Activated gamma-delta T cell treated with anti-CD3 and anti-CD28 coated beads, Interleukin-2, amount 50 U/mL, for 16 hours (primary cell): ENCODE results near the gene KIF4A.
"Not testable (repeated sequence)": the region's sequence is repeated elsewhere in the genome, so short reads cannot be mapped to it uniquely, and the experiment has no call there.

ENCODE experiments used
- DNase-seq: peaks from one replicate; pipeline ENCODE4 v3.0.0-alpha.2; 2020; ENCODE audit warnings: low read depth

KIF4A gene

DNA sequence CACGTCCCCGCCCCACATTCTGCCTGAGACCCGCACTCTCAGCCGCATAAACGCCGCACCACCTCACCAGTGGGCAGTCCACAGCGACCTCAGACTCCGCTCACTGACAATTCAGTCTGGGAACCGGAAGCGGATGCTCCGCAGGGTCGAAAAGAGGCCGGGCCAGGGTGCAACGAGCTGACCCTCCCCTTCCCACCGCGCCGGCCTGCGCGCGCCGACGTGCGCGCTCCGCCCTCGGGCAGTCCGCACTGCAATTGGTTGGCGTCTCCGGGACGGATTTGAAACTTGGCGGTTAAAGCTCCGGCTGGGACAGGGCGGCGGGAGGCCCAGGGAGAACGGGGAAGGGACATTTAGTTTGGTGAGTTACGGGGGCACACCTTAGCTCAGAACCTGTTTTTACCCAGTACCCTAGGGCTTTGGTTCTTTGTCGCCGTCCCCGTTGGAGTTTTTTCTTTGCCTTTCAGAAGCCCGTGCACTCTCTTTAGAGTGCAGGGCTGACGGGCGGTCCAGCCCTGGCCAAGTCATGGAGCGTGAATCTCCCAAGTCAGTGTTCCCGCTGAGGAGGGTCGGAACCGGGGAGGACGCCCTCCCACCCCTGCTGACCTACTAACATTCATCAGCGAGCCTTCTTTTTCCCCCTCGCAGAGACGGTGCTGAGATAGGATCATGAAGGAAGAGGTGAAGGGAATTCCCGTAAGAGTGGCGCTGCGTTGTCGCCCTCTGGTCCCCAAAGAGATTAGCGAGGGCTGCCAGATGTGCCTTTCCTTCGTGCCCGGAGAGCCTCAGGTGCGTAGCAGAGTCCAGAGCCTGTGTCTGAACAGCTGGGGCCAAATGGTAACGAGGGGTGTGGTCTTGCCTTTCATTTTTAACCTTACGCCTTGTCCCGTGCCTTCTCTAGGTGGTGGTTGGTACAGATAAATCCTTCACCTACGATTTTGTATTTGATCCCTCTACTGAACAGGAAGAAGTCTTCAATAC lies at the start of gene KIF4A, which contains the start of gene PDZD11:
TSS of gene KIF4A (plus strand) at position 312 of the 978 bp plus-strand sequence. CDS start at position 667, 355 bp downstream.
TSS of gene PDZD11 (minus strand) at position 135 of the 978 bp plus-strand sequence. CDS start 586 bp downstream, outside the sequence.
- peak; percentile 64 for DNase-seq

DNA sequence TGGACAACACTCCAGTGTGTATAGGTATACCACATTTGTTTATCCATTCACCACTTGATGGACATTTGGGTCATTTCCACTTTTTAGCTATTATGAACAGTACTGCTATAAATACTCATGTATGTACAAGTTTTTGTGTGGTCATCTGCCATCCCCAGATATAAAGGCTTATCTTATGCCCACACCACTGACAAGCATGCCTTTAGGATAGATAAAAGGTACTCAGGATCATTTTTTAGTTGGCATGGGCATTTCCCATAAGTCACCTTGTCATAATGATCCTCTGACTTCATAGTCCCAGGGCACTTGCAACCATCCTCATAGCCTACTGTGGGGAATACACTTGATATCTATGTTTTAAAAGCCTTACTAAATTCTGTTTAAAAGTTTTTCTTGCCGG lies 49.2 kb upstream of the KIF4A start:
- DNase-seq, result no peak

DNA sequence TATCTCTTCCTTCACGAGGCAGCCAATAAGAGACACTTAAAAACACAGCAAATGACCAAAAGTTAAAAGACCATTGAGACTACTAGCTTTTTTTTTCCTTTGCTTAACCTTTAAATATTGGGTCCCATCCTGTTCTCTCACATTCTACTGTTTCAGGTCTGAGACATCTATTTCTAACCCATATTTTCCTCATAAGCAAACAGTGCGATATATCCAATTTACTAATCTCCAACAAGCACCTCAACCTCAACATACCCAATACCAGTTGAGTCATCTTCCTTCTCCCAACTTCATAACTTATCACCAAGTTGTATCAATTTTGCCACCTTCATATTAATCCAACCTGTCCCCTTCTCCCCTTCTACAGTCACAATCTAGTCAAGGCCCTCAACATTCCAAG lies 48.4 kb upstream of the KIF4A start:
- DNase-seq, result no peak

DNA sequence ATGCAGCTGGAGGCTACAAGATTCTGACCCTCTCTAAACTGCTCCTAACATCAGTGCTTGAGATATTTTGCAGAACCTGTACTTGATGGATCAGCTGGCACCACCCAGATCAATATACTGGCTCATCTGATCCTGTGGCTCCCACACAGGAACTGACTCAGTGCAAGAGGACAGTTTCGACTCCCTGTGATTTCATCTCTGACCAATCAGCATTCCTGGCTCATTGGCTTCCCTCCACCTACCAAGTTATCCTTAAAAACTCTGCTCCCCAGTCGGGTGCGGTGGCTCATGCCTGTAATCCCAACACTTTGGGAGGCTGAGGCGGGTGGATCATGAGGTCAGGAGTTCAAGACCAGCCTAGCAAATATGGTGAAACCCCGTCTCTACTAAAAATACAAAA lies 46.3 kb upstream of the KIF4A start:
- DNase-seq, result not testable (repeated sequence)

- DNase-seq, result no peak
Measured at GRCh38 chrX:70244881-70245280, 45.0 kb upstream of the KIF4A start.

DNA sequence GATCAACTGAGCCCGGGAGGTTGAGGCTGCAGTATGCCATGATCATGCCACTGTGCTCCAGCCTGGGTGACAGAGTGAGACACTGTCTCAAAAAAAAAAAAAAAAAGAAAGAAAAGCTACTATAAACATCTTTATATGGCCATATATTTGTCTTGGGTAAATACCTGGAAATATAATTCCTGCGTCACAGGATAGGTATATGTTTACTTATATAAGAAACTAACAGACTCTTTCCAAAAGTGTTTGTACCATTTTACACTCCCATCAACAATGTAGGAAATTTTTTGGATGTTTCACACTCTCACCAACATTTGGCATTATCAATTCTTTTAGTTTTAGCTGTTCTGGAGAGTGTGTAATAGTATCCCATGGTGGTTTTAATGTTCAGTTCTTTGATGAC lies 42.7 kb upstream of the KIF4A start:
- DNase-seq, result no peak

DNA sequence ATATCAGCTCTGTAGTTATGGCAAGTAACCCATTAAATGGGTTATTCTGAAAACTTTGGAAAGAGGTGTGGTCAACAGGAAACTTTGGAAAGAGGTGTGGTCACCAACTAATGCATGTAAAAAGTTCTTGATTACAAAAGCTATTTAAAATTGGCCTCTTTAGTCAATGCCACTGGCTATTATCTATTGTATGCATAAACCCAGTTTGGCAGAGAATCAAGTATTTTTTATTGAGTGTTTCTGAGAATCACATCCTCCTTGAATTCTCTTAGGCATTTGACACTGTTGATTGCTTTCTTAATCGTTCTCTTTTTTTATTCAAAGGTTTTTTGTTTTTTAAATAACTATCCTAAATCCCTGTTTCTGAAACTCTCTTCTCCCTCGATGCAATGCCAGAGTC lies 37.4 kb upstream of the KIF4A start:
- DNase-seq, result no peak

DNA sequence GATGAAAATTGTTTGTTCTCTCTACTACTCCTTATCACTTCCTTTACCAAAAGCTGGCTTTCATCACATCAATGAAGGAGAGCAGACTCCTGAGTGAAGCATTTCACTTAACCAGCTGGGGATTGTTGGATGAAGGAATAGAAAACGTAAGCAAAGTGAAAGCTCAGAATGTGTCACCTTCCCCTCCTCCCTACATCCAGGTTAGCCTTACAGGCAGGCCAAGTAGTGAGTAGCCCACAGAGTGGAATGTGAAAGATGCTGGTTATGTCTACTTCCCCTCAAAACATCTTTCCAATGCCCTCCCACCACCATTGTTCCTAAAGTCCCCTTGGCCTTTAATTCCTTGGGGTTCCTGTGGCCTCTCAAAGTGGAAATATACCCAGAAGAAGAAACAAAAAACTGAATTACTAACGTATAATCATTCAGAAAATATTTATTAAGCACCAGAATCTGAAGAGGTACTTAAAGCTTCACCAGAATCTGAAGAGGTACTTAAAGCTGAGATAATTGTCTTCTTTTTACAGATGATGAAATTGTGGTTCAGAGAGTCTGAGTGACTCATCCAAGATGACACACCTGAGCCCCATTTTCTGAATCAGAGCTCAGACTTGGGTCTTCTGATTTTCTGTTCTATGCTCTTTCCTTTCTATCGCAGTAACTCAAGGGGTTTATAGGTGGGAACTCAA lies 36.4 kb upstream of the KIF4A start:
- no peak for DNase-seq

GRCh38 chrX:70254063-70254400 lies 35.9 kb upstream of the KIF4A start:
- DNase-seq, result no peak

DNA sequence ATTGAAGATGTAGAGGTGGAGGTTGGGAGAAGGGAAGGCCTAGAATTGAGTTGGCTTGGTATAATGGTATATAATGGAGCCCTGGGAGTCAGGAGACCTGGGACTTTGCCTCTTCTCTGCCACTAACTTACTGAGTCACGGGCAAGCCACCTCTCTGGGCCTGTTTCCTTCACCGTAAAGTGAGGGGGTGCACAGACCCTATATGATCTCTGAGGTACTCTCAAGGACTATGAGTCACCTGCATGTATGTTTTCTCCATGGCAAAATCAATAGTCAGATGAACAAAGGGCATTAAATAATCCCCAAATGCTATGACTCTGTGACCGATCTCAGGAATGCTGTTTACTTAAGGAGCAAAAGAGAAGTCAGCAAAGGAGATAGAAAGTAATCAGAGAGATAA lies 35.0 kb upstream of the KIF4A start:
- DNase-seq, result no peak

DNA sequence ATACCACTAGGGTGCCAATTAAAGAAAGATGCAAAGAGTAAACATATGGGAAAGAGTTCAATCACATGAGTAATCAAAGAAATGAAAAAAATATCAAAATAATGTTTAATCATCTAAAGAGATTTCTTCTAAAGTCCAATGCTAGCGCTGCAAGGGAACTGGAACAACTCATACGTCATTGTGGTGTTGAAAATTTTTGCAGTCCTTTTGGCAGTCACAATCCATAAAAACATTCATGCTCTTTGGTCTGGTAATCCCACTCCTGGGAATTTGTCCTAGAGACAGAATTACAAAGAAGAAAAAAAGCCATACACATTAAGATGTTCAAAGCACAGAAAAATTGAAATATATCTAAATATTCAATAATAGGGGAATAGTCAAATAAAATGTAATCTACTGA lies 34.5 kb upstream of the KIF4A start:
- DNase-seq, result no peak

- DNase-seq, result no peak
Measured at GRCh38 chrX:70257423-70258288, 32.2 kb upstream of the KIF4A start.

DNA sequence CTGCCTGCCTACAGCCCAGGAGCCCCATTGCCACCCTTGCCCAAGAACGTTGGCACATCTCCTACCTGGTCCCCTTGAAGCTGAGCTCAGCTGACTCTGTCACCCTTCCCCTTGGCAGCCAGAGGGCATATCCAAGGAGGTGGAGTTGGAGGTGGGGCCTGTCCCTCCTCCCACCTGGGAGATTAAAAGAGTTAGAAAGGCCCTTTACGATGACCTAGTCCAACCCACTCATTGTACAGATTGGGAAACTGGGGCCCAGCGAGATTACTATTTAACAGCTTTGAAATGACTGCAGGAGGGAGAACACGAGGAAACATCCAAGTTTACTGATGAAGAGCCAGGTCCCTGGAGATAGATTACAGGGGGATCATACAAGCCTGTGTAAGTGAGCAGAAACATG lies 29.8 kb upstream of the KIF4A start, which contains the start of gene P2RY4:
TSS of gene P2RY4 (minus strand) at position 101 of the 400 bp plus-strand sequence. CDS start 580 bp downstream, outside the sequence.
- no peak for DNase-seq

DNA sequence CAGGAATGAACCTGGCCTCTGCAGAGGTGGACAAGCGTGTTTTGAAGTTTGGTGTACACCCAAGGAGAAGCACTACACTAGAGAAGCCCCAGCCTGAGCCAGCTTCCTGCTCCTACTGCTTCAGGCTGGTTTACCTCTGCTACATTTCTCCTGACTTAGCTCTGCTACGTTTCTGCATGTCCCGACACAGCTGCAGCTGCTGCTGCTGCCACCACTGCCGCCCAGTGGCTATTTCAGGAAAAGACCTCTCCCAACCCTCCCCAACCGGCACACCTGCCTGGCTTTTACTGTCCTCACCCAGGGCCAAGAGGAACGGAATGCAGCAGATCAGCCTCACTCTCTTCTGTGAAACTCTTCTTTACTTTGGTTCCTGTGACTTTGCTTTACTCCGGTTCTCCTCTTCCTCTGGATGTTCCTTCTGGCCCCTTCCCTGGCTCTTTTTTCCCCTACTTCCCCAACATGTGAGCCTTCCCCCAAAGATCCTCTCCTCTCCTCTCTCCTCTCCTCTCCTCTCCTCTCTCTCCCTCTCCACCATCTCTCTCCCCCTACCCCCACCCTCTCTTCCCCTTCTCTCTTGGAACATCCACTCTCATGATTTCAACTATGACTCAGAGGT lies 26.8 kb upstream of the KIF4A start:
- DNase-seq, result no peak

DNA sequence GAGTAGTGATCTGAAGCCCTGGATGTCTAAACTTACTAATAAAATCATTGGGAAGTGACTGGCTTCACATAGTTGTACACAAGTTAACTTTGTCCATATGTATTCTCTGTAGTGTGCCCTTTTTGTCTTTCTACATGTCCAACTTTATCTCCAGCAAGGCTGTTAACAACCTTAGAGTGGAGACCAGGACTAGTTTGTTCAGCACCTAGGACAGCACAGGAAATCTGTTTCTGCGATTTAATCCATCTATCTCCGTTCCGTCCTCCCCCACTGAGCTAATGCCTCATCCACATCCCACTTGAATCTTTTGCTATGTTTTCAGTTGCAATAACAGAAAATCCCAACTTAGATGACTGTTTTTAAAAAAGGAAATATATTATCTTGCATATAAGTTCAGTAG lies 25.1 kb upstream of the KIF4A start:
- no peak for DNase-seq

- no peak for DNase-seq
Measured at GRCh38 chrX:70268034-70268433, 21.9 kb upstream of the KIF4A start, which contains the start of gene ARR3. Gene ARR3 (plus strand): TSS chrX:70268334. CDS start chrX:70269386, 1,052 bp downstream.

GRCh38 chrX:70274029-70274428 lies 15.9 kb upstream of the KIF4A start:
- DNase-seq, result not testable (repeated sequence)

- DNase-seq, result no peak
Measured at GRCh38 chrX:70279081-70279480, 10.8 kb upstream of the KIF4A start.

- no peak for DNase-seq
Measured at GRCh38 chrX:70280573-70280972, 9.3 kb upstream of the KIF4A start.

DNA sequence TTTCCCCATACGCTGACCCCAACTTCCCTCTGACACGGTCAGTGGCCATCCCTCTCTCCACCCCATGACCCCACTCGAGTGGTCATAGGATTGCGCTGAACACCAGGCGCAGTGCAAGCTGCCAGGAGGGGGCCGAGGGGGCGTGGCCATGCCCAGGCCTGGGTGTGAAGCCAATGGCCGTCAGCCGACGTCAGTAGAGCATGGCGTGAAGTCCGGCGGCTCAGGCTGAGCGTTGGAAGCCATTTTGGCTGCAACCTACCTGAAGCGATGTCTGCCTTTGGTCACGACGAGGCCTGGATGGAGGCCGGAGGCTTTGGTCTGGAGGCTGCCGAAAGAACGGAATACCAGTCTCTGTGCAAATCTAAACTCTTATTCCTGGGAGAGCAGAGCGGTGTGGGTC lies 8.0 kb upstream of the KIF4A start, which contains the start of gene RAB41:
TSS of gene RAB41 (plus strand) at position 222 of the 400 bp plus-strand sequence. CDS start at position 268, 46 bp downstream.
- DNase-seq, result no peak

GRCh38 chrX:70289168-70289792 lies 624 bp upstream of the KIF4A start:
- DNase-seq, result no peak
